Fibroblast of mammary gland (primary cell): Measurements from ENCODE around the gene GDF10.

Experiments used
- DNase-seq: peaks from one replicate; pipeline ENCODE4 v3.0.0-alpha.2; 2010; ENCODE audit warnings: low read depth
- H3K4me3 ChIP-seq: 2 replicates; pipeline ENCODE4 v1.5.1; 2011; ENCODE audit warnings: low read depth, mild to moderate bottlenecking, low read length, moderate library complexity; ENCODE audit not compliant: control insufficient read depth
- TF ChIP-seq, protein P1 (sequence below): conservative IDR thresholded peaks from 2 replicates; pipeline ENCODE4 v1.5.1; 2011; ENCODE audit warnings: low read depth, low read length, inconsistent platforms; ENCODE audit not compliant: control insufficient read depth, insufficient read depth

The GDF10 gene

DNA sequence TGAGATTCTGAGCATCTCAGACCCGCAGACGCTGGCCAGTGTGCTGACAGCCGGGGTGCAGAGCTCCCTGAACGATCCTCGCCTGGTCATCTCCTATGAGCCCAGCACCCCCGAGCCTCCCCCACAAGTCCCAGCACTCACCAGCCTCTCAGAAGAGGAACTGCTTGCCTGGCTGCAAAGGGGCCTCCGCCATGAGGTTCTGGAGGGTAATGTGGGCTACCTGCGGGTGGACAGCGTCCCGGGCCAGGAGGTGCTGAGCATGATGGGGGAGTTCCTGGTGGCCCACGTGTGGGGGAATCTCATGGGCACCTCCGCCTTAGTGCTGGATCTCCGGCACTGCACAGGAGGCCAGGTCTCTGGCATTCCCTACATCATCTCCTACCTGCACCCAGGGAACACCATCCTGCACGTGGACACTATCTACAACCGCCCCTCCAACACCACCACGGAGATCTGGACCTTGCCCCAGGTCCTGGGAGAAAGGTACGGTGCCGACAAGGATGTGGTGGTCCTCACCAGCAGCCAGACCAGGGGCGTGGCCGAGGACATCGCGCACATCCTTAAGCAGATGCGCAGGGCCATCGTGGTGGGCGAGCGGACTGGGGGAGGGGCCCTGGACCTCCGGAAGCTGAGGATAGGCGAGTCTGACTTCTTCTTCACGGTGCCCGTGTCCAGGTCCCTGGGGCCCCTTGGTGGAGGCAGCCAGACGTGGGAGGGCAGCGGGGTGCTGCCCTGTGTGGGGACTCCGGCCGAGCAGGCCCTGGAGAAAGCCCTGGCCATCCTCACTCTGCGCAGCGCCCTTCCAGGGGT is 48.9 kb downstream of the GDF10 start:
- TF ChIP-seq, protein P1, sequence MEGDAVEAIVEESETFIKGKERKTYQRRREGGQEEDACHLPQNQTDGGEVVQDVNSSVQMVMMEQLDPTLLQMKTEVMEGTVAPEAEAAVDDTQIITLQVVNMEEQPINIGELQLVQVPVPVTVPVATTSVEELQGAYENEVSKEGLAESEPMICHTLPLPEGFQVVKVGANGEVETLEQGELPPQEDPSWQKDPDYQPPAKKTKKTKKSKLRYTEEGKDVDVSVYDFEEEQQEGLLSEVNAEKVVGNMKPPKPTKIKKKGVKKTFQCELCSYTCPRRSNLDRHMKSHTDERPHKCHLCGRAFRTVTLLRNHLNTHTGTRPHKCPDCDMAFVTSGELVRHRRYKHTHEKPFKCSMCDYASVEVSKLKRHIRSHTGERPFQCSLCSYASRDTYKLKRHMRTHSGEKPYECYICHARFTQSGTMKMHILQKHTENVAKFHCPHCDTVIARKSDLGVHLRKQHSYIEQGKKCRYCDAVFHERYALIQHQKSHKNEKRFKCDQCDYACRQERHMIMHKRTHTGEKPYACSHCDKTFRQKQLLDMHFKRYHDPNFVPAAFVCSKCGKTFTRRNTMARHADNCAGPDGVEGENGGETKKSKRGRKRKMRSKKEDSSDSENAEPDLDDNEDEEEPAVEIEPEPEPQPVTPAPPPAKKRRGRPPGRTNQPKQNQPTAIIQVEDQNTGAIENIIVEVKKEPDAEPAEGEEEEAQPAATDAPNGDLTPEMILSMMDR: no peak
- H3K4me3 ChIP-seq: no peak overlapping the region
- no peak for DNase-seq

DNA sequence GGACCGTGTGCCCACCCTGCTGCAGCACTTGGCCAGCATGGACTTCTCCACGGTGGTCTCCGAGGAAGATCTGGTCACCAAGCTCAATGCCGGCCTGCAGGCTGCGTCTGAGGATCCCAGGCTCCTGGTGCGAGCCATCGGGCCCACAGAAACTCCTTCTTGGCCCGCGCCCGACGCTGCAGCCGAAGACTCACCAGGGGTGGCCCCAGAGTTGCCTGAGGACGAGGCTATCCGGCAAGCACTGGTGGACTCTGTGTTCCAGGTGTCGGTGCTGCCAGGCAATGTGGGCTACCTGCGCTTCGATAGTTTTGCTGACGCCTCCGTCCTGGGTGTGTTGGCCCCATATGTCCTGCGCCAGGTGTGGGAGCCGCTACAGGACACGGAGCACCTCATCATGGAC is 49.5 kb downstream of the GDF10 start:
- no peak for DNase-seq
- TF ChIP-seq, protein P1: no peak
- H3K4me3 ChIP-seq: no peak overlapping the region

DNA sequence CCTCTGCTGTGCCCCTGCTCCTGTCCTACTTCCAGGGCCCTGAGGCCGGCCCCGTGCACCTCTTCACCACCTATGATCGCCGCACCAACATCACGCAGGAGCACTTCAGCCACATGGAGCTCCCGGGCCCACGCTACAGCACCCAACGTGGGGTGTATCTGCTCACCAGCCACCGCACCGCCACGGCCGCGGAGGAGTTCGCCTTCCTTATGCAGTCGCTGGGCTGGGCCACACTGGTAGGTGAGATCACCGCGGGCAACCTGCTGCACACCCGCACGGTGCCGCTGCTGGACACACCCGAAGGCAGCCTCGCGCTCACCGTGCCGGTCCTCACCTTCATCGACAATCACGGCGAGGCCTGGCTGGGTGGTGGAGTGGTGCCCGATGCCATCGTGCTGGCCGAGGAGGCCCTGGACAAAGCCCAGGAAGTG is 50.0 kb downstream of the GDF10 start:
- H3K4me3 ChIP-seq: no peak overlapping the region
- TF ChIP-seq, protein P1: no peak
- no peak for DNase-seq

DNA sequence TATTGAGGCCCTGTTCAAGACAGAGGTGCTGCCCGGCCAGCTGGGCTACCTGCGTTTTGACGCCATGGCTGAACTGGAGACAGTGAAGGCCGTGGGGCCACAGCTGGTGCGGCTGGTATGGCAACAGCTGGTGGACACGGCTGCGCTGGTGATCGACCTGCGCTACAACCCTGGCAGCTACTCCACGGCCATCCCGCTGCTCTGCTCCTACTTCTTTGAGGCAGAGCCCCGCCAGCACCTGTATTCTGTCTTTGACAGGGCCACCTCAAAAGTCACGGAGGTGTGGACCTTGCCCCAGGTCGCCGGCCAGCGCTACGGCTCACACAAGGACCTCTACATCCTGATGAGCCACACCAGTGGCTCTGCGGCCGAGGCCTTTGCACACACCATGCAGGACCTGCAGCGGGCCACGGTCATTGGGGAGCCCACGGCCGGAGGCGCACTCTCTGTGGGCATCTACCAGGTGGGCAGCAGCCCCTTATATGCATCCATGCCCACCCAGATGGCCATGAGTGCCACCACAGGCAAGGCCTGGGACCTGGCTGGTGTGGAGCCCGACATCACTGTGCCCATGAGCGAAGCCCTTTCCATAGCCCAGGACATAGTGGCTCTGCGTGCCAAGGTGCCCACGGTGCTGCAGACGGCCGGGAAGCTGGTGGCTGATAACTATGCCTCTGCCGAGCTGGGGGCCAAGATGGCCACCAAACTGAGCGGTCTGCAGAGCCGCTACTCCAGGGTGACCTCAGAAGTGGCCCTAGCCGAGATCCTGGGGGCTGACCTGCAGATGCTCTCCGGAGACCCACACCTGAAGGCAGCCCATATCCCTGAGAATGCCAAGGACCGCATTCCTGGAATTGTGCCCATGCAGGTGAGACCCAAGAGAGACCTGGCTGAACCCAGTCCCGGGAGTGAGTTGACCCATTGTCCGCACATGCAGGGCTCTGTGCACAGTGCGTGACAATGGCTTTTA is 51.0 kb downstream of the GDF10 start:
- TF ChIP-seq, protein P1: no peak
- H3K4me3 ChIP-seq: no peak overlapping the region
- DNase-seq: no peak

DNA sequence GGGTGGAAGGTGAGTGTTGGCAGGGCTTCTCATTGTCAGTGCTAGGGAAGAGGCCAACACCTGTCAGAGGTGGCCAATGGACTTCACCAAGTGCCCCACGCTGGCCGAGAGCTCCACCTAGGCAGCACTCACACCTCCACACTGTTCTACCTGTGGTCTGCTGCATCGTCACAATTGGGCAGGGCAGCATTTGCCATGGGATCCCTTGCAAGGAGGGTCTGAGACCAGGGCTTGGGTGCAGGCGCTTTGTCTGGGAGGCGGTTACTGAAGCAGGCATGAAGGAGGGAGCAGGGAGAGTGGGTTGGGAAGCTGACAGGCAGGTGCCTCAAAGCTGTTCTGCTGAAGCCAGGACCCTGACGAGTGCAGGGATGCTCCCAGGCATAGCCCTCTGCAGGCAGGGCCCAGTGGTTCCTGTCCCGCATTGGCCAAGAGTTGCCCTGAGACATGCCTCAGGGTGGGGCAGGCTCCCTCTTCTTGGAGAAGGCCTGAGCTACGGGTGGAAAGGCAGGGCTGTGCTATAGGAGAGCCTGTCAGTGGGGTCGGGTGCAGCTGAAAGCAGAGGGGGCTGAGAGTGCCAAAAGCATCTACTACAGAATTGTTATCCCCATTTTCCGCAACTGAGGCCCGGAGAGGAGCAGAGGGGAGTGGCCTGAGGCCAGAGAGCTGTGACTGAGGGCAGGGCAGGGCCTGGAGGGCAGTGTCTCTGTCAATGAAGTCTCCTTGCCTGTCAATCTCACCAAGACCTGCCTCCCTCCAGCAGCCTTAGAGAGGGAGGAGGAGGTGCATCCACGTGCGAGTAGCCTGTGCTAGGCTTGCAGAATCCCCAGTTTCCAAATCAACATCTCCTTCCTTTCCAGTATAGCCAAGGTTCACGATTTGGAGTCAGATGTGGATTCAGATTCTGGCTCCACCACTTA is 52.2 kb downstream of the GDF10 start:
- DNase-seq: no peak
- TF ChIP-seq, protein P1: no peak
- no peak overlapping the region for H3K4me3 ChIP-seq

DNA sequence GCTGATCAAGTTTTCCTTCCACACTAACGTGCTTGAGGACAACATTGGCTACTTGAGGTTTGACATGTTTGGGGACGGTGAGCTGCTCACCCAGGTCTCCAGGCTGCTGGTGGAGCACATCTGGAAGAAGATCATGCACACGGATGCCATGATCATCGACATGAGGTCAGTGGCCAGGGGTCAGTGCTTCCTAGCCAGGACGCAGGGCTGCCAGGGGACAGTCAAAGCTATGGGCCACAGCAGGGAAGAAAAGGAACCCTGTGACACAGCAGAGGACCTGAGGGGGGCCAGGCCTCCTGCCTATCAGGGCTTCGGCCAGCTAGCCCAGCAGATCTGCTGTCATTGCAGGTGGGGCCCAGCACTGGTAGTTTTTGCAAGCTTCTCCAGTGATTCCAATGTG is 53.4 kb downstream of the GDF10 start:
- no peak for DNase-seq
- no peak overlapping the region for H3K4me3 ChIP-seq
- TF ChIP-seq, protein P1: no peak
